Sigmoid colon (tissue), 7 donors: Measurements from ENCODE around the gene MYADM. TPM values are rescaled to one million over a fixed set of nuclear protein-coding genes. Genes with fewer than 3 reads are reported as not detected.

ENCODE experiments used
- DNase-seq: peaks from one replicate; pipeline ENCODE4 v3.0.0-alpha.2; 2019
- H3K27ac ChIP-seq, 4 donors: fragments of 200-600 bp; sonication (generic); one replicate each; pipeline ENCODE4 v1.5.1; 2016 to 2019; ENCODE audit warnings: mild to moderate bottlenecking in 1 of 4
- H3K27me3 ChIP-seq, 3 donors: fragments of 200-600 bp; sonication (generic); one replicate each; pipeline ENCODE4 v1.5.1; 2019; ENCODE audit warnings: mild to moderate bottlenecking in 1 of 3
- H3K36me3 ChIP-seq, 4 donors: fragments of 200-600 bp; sonication (generic); one replicate each; pipeline ENCODE4 v1.5.1; 2016 to 2019
- H3K4me1 ChIP-seq, 4 donors: fragments of 200-600 bp; sonication (generic); one replicate each; pipeline ENCODE4 v1.5.1; 2017 to 2019
- H3K4me3 ChIP-seq, 4 donors: fragments of 200-600 bp; sonication (generic); one replicate each; pipeline ENCODE4 v1.5.1; 2017 to 2019; ENCODE audit warnings: mild to moderate bottlenecking in 2 of 4, moderate library complexity in 1 of 4
- H3K9me3 ChIP-seq, 4 donors: fragments of 200-600 bp in 3 of 4; sonication (generic) in 3 of 4; one replicate each; pipeline versions ENCODE4 v1.5.1 to v1.6.1; 2013 to 2019
- CTCF ChIP-seq, 4 experiments: fragments of 450-650 bp in 3 of 4; fragments of 200-600 bp in 1 of 4; IDR thresholded peaks; one replicate each; pipeline ENCODE4 v1.5.1; 2016 to 2019; ENCODE audit warnings: antibody characterized with exemption in 4 of 4, mild to moderate bottlenecking in 3 of 4, moderate library complexity in 2 of 4
- EP300 ChIP-seq, 4 donors: sonication (generic); formaldehyde crosslinking; IDR thresholded peaks; one replicate each; pipeline ENCODE4 v1.6.1; 2017; ENCODE audit warnings: antibody characterized with exemption in 4 of 4
- POLR2A ChIP-seq, 2 donors: fragments of 450-650 bp; IDR thresholded peaks; one replicate each; pipeline ENCODE4 v1.6.1; 2016; ENCODE audit warnings: antibody characterized with exemption in 2 of 2, mild to moderate bottlenecking in 2 of 2, moderate library complexity in 2 of 2
- POLR2AphosphoS5 ChIP-seq, 4 donors: sonication (generic); formaldehyde crosslinking; IDR thresholded peaks; one replicate each; pipeline ENCODE4 v1.6.1; 2017; ENCODE audit warnings: antibody characterized with exemption in 4 of 4
- WGBS, 2 donors: extraction: QIAGEN DNeasy Blood & Tissue Kit; methylation state at CpG; one replicate each; pipeline ENCODE4 v1.1.7; 2013; 5-methylcytosine and 5-hydroxymethylcytosine counted together
- intact Hi-C: fragments of 100-400 bp; cut with DNase I; formaldehyde crosslinking; loops from one replicate; pipeline ENCODE4 v1.15.1; 2023
- polyA plus RNA-seq, 3 donors: library from polyadenylated mRNA; stranded (reverse); fragments of 200-250 nt; gene quantifications; one replicate each; pipeline ENCODE4 v1.2.3, GENCODE V29; 2013
- total RNA-seq, 4 donors: library from RNA; depleted of rRNA; stranded (reverse); fragments of >200 nt; gene quantifications; one replicate each; pipeline ENCODE4 v1.1.0, GENCODE V29; 2016
- donor health status: healthy with polysubstance abuse.
- donor health status: Bipolar disorder and iron deficiency.
- donor health status: healthy.

MYADM gene
- total and polyA plus RNA-seq, 7 donors = 7.9 to 189 (median 65.5) TPM

GRCh38 chr19:53898636-53899341 lies 31.1 kb downstream of the MYADM start:
- peaks cover 6 to 81% (median 51%) of the 10 kb centered on the region in 3 donors for H3K27me3 ChIP-seq

DNA sequence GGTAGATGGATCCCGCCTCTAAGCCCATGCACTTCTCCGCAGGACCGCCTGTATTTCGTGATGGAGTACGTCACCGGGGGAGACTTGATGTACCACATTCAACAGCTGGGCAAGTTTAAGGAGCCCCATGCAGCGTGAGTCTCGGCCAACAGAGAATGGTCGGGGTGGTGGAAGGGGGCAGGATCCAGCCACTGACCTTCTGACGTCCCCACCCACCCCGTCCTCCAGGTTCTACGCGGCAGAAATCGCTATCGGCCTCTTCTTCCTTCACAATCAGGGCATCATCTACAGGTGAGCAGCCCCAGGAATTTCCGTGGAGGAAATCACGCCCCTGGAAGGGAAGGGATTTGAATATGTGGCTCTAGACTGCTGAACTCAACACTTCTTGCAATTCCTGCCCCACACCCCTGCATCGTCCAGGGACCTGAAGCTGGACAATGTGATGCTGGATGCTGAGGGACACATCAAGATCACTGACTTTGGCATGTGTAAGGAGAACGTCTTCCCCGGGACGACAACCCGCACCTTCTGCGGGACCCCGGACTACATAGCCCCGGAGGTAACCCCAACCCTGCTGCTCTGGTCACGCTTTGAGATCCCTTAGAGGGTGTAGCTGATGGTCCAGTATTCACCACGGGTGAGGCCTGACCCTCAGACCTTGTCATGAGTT lies 32.6 kb downstream of the MYADM start:
- no peak overlapping the region for H3K4me3 ChIP-seq
- H3K27ac ChIP-seq = no peak overlapping the region
- H3K36me3 ChIP-seq = no peaks in the 10 kb centered on the region
- H3K4me1 ChIP-seq = no peaks in the 10 kb centered on the region
- no peak for DNase-seq
- H3K27me3 ChIP-seq = peaks cover 6 to 75% (median 39%) of the 10 kb centered on the region in 3 donors
- H3K9me3 ChIP-seq = no peaks in the 10 kb centered on the region
- TF ChIP-seq CTCF (IDR thresholded peaks at IDR 0.05) (no peak), POLR2A (IDR thresholded peaks at IDR 0.05) (no peak), POLR2AphosphoS5 (IDR thresholded peaks at IDR 0.05) (no peak), EP300 (IDR thresholded peaks at IDR 0.05) (no peak)
- intact Hi-C loops = loop anchor here (10.0 kb wide), 1 partner anchor 46 kb away; no protein-coding TSS in a partner anchor
- 90 to 93% methylated on average over 27 of the region's 27 CpGs for WGBS, 2 donors

More at GRCh38 chr19:53898636-53899341, 31.1 kb downstream of the MYADM start:
- no peaks in the 10 kb centered on the region for H3K4me1 ChIP-seq
- H3K27ac ChIP-seq = no peak overlapping the region
- no peak overlapping the region for H3K4me3 ChIP-seq
- H3K9me3 ChIP-seq = no peaks in the 10 kb centered on the region
- TF ChIP-seq CTCF (IDR thresholded peaks at IDR 0.05) = no peak
- TF ChIP-seq POLR2A (IDR thresholded peaks at IDR 0.05) = no peak
- TF ChIP-seq EP300 (IDR thresholded peaks at IDR 0.05) = no peak
- TF ChIP-seq POLR2AphosphoS5 (IDR thresholded peaks at IDR 0.05) = no peak
- DNase-seq = no peak
- WGBS, 2 donors = 7 to 16% methylated on average over 42 of the region's 42 CpGs
- H3K36me3 ChIP-seq = no peaks in the 10 kb centered on the region
- intact Hi-C loops = no loop called here

- TF ChIP-seq EP300 (IDR thresholded peaks at IDR 0.05) (no peak), POLR2AphosphoS5 (IDR thresholded peaks at IDR 0.05) (no peak), CTCF (IDR thresholded peaks at IDR 0.05) (no peak), POLR2A (IDR thresholded peaks at IDR 0.05) (no peak)
- 36 to 40% methylated on average over 4 of the region's 4 CpGs for WGBS, 2 donors
- no peak for DNase-seq
- Histone ChIP-seq H3K9me3 (no peaks in the 10 kb centered on the region), H3K36me3 (no peaks in the 10 kb centered on the region), H3K4me1 (peaks cover 0 to 16% (median 10%) of the 10 kb centered on the region in 4 donors), H3K27ac (no peak overlapping the region), H3K27me3 (peaks cover 22 to 69% (median 39%) of the 10 kb centered on the region in 3 donors), H3K4me3 (no peak overlapping the region)
- intact Hi-C loops = loop anchor here (10.0 kb wide), 1 partner anchor 48 kb away; no protein-coding TSS in a partner anchor
Measured at GRCh38 chr19:53903055-53903680, 35.5 kb downstream of the MYADM start.

DNA sequence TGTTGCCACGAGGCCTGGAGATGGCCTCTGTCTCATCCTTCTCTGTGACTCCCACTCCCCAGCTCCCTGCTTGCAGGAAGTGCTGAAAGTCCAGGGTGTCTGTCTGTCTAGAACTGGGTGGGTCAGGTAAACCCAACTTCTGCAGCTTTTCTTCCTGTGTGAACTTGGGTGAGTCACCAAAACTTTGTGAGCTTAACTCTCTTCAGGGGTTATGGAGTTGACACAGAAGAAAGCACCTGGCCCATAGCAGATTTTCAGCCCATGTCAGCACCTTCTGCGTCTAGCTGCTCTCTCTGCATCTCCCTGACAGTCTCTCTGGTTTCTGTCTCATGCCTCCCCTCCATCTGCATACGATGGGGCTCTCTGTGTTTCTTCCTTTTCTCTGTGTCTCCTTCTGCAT lies 37.2 kb downstream of the MYADM start:
- intact Hi-C loops = loop anchor here (5.0 to 10.0 kb wide), 2 partner anchors 50 to 117 kb away; no protein-coding TSS in a partner anchor
- Histone ChIP-seq H3K4me3 (no peak overlapping the region), H3K27ac (no peak overlapping the region), H3K9me3 (no peaks in the 10 kb centered on the region), H3K27me3 (peaks cover 35 to 68% (median 40%) of the 10 kb centered on the region in 3 donors), H3K36me3 (no peaks in the 10 kb centered on the region), H3K4me1 (peaks cover 0 to 31% (median 19%) of the 10 kb centered on the region in 4 donors)
- TF ChIP-seq POLR2AphosphoS5 (IDR thresholded peaks at IDR 0.05) (no peak), POLR2A (IDR thresholded peaks at IDR 0.05) (no peak), CTCF (IDR thresholded peaks at IDR 0.05) (no peak)
- DNase-seq = no peak
- WGBS, 2 donors = 28 to 33% methylated on average over 3 of the region's 3 CpGs
